Stimulated activated CD4-positive, alpha-beta T cell treated with anti-CD3 and anti-CD28 coated beads, Interleukin-15, amount 100 ng/mL, for 48 hours (primary cell): ENCODE data around the gene TLR7.

ENCODE experiments used
- DNase-seq, 2 donors: peaks; one replicate each; pipeline ENCODE4 v3.0.0-alpha.2; 2020; ENCODE audit warnings: low read depth in 2 of 2

Gene TLR7

GRCh38 chrX:12930150-12930549 is 63.3 kb downstream of the TLR7 start:
- DNase-seq: no peak

GRCh38 chrX:12932244-12932643 is 65.4 kb downstream of the TLR7 start:
- no peak for DNase-seq

GRCh38 chrX:12934850-12935249 is 68.0 kb downstream of the TLR7 start:
- no peak for DNase-seq

GRCh38 chrX:12936947-12937346 is 70.1 kb downstream of the TLR7 start:
- DNase-seq: no peak
